Right atrium auricular region (tissue), 2 donors: ENCODE data around the gene PDLIM7. TPM values are rescaled to one million over a fixed set of nuclear protein-coding genes. Genes with fewer than 3 reads are reported as not detected.

Experiments
- DNase-seq: peaks from one replicate; pipeline ENCODE4 v3.0.0-alpha.2; 2019; ENCODE audit warnings: low spot score
- H3K27ac ChIP-seq, 2 donors: fragments of 200-600 bp; sonication (generic); 1 replicate in 1 of 2; 2 replicates in 1 of 2; pipeline ENCODE4 v1.5.1; 2016 to 2019
- H3K27me3 ChIP-seq, 2 donors: fragments of 200-600 bp; sonication (generic); one replicate each; pipeline versions ENCODE4 v1.5.1 to v1.6.0; 2017 to 2019
- H3K36me3 ChIP-seq: fragments of 200-600 bp; sonication (generic); one replicate; pipeline ENCODE4 v1.5.1; 2016
- H3K4me1 ChIP-seq, 2 donors: fragments of 200-600 bp; sonication (generic); one replicate each; pipeline versions ENCODE4 v1.5.1 to v1.6.0; 2017 to 2019
- H3K4me3 ChIP-seq, 2 donors: fragments of 200-600 bp; sonication (generic); 1 replicate in 1 of 2; 2 replicates in 1 of 2; pipeline ENCODE4 v1.5.1; 2017 to 2019; ENCODE audit warnings: mild to moderate bottlenecking in 1 of 2, moderate library complexity in 1 of 2
- H3K9me3 ChIP-seq, 2 donors: fragments of 200-600 bp; sonication (generic); one replicate each; pipeline ENCODE4 v1.5.1; 2019
- total RNA-seq, 2 donors: library from RNA; depleted of rRNA; stranded (reverse); fragments of >200 nt; gene quantifications; one replicate each; pipeline ENCODE4 v1.1.0, GENCODE V29; 2016
- TF ChIP-seq, protein P1 (sequence below), 2 donors: fragments of 200-600 bp; sonication (generic); IDR thresholded peaks; one replicate each; pipeline ENCODE4 v1.5.1; 2019; ENCODE audit warnings: antibody characterized with exemption in 2 of 2

Gene PDLIM7
- total RNA-seq, 2 donors from 2014 or later: 45.8 to 56.0 TPM

- H3K27ac ChIP-seq: no peak overlapping the region
- H3K4me1 ChIP-seq: peaks cover 0 to 52% of the 10 kb centered on the region in 2 donors
Measured at GRCh38 chr5:177457852-177458681, 39.3 kb downstream of the PDLIM7 start.

GRCh38 chr5:177456976-177457851, 40.2 kb downstream of the PDLIM7 start:
- Histone ChIP-seq H3K4me3 (no peak overlapping the region), H3K27me3 (no peaks in the 10 kb centered on the region), H3K4me1 (peaks cover 0 to 46% of the 10 kb centered on the region in 2 donors), H3K27ac (peak overlapping the region; percentile 21 to 84), H3K36me3 (peaks cover 10% of the 10 kb centered on the region), H3K9me3 (no peaks in the 10 kb centered on the region)
- peak; percentile 93 for DNase-seq
- TF ChIP-seq, protein P1, sequence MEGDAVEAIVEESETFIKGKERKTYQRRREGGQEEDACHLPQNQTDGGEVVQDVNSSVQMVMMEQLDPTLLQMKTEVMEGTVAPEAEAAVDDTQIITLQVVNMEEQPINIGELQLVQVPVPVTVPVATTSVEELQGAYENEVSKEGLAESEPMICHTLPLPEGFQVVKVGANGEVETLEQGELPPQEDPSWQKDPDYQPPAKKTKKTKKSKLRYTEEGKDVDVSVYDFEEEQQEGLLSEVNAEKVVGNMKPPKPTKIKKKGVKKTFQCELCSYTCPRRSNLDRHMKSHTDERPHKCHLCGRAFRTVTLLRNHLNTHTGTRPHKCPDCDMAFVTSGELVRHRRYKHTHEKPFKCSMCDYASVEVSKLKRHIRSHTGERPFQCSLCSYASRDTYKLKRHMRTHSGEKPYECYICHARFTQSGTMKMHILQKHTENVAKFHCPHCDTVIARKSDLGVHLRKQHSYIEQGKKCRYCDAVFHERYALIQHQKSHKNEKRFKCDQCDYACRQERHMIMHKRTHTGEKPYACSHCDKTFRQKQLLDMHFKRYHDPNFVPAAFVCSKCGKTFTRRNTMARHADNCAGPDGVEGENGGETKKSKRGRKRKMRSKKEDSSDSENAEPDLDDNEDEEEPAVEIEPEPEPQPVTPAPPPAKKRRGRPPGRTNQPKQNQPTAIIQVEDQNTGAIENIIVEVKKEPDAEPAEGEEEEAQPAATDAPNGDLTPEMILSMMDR (IDR thresholded peaks at IDR 0.05): peak; percentile 46 to 53

More at GRCh38 chr5:177457852-177458681, 39.3 kb downstream of the PDLIM7 start:
- Histone ChIP-seq H3K9me3 (no peaks in the 10 kb centered on the region), H3K27me3 (no peaks in the 10 kb centered on the region), H3K36me3 (peaks cover 10% of the 10 kb centered on the region), H3K4me3 (no peak overlapping the region)
- no peak for DNase-seq
- TF ChIP-seq, protein P1 (IDR thresholded peaks at IDR 0.05): no peak

DNA sequence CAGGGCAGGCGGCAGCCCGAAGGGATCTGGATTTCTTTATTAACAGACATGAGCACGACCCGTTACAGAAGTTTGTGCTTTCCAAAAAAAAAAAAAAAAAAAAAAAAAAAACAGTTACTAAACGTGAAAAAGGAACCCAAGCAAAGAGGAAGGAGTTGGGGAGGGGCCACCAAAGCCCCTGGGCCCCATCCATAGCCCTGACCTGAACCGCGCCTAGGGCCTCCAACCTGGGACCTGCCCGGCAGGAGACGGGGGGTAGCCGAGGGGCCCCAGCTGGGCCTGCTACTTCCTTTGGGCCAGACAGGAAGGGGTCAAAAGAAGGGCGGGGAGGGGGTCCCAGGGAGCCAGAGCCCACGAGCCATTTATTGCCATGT, 40.8 kb downstream of the PDLIM7 start:
- no peaks in the 10 kb centered on the region for H3K9me3 ChIP-seq
- H3K36me3 ChIP-seq: peaks cover 10% of the 10 kb centered on the region
- H3K27ac ChIP-seq: peak overlapping the region; percentile 21 to 84
- TF ChIP-seq, protein P1 (IDR thresholded peaks at IDR 0.05): peak in 1 of 2 donors; percentile 49
- H3K4me1 ChIP-seq: peaks cover 0 to 40% of the 10 kb centered on the region in 2 donors
- no peaks in the 10 kb centered on the region for H3K27me3 ChIP-seq
- no peak overlapping the region for H3K4me3 ChIP-seq
- DNase-seq: no peak

DNA sequence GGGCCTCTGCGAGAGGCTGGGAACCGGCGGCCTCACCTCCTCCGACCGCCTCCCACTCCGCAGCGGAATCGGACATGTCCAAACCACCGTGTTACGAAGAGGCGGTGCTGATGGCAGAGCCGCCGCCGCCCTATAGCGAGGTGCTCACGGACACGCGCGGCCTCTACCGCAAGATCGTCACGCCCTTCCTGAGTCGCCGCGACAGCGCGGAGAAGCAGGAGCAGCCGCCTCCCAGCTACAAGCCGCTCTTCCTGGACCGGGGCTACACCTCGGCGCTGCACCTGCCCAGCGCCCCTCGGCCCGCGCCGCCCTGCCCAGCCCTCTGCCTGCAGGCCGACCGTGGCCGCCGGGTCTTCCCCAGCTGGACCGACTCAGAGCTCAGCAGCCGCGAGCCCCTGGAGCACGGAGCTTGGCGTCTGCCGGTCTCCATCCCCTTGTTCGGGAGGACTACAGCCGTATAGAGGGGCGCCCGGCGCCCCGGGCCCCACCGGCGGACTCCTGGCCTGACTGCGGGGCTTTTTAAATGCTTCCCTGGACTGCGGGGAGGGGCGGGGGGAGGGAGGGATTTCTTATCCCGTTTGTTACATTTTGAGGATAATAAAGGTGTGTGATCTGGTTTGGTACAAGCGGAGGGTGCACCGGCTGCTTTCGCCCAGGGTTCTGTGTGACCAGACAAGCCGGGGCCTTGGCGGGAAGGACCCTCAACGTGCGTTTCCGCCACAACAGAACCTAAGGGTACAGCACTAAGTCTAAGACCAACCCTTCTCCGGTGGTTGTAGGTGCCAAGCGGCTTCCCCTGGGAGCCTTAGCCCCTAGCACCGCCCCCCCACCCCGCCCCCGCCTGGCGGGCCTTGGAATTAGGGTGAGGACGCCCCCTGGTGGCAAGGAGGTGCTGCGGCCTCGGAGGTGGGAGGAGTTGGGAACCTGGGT, 41.5 kb downstream of the PDLIM7 start:
- no peaks in the 10 kb centered on the region for H3K27me3 ChIP-seq
- H3K27ac ChIP-seq: peak overlapping the region; percentile 79 to 84
- TF ChIP-seq, protein P1 (IDR thresholded peaks at IDR 0.05): peak; percentile 91 to 96
- peak; percentile 97 for DNase-seq
- H3K4me3 ChIP-seq: peak overlapping the region; percentile 64 to 66
- H3K4me1 ChIP-seq: peaks cover 0 to 39% of the 10 kb centered on the region in 2 donors
- peaks cover 10% of the 10 kb centered on the region for H3K36me3 ChIP-seq
- H3K9me3 ChIP-seq: no peaks in the 10 kb centered on the region

- peak overlapping the region; percentile 79 to 84 for H3K27ac ChIP-seq
- H3K4me1 ChIP-seq: peaks cover 0 to 43% of the 10 kb centered on the region in 2 donors
- H3K9me3 ChIP-seq: no peaks in the 10 kb centered on the region
- TF ChIP-seq, protein P1 (IDR thresholded peaks at IDR 0.05): peak; percentile 68 to 78
- H3K27me3 ChIP-seq: no peaks in the 10 kb centered on the region
- peaks cover 5% of the 10 kb centered on the region for H3K36me3 ChIP-seq
- H3K4me3 ChIP-seq: peak overlapping the region; percentile 64 to 66
- no peak for DNase-seq
Measured at GRCh38 chr5:177455036-177455660, 42.3 kb downstream of the PDLIM7 start.
